HG03139 (cell line): ENCODE measurements around the gene TRIM71.

ENCODE experiments used
- ATAC-seq: cut with Tn5 transposase; IDR thresholded peaks from one replicate; pipeline ENCODE4 v1.9.1; 2021; ENCODE audit not compliant: unreplicated experiment

Gene TRIM71

DNA sequence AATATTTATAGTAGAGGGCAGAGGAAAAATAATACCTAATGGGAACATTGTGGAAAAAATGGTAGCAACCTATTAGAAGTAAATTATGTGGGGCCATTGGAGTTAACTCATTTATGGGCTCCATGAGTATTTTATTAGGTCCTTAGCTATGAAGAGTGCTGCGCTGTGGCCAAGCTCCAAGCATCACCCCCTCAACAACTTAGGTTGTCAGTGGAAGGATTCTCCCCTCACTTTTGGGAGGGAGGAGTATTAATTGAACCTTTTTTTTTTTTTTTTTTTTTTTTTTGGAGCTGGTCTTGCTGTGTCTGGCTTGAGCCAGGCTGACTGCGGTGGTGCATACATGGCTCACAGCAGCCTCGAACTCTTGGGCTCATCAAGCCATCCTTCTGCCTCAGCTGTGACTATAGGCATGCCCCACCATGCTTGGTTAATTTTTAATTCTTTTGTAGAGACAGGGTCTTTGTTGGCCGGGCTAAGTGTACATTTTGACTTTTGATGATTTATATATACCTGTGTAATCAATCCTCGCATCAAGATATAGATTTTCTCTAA, 45.2 kb downstream of the TRIM71 start:
- no peak for ATAC-seq

DNA sequence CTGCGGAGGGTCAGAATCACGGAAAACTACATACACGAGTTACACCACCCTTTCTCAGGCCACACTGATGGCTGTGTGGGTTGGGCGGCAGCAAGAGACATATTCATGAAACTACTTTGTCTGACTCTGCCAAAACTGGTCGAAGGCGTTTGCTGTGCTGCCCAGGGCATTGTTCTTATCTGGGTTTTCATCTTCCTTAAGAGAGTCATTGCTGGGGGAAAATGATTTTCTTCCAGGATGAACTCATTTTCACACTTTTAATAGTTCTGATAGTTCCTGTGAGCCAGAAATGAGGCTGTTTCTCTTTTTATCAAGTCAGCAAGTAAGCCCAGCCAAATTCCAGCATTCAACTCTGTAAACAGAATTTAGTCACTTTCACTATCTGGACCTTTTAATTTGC, 47.6 kb downstream of the TRIM71 start:
- ATAC-seq, result no peak

GRCh38 chr3:32866533-32866932, 48.7 kb downstream of the TRIM71 start:
- ATAC-seq, result no peak

DNA sequence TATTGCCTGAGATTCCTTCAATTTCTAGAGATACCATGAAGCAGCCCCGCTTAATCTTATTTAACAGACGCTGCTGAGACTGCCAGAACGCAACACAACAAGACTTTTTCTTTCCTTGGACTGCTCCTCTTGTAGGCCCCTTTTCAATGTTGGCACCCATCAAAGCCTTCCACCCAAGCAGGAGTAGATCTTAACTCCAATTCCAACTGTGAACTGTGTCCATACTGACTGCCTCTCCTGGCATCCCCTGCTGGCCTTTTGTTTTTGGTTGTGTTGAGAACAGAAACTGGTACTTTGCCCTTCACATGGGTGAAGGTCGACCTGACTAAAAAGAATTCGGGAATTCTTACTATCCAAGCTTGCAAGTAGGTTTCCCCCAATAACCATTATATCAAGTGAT, 50.2 kb downstream of the TRIM71 start:
- no peak for ATAC-seq

GRCh38 chr3:32868719-32869512, 51.1 kb downstream of the TRIM71 start:
- no peak for ATAC-seq

DNA sequence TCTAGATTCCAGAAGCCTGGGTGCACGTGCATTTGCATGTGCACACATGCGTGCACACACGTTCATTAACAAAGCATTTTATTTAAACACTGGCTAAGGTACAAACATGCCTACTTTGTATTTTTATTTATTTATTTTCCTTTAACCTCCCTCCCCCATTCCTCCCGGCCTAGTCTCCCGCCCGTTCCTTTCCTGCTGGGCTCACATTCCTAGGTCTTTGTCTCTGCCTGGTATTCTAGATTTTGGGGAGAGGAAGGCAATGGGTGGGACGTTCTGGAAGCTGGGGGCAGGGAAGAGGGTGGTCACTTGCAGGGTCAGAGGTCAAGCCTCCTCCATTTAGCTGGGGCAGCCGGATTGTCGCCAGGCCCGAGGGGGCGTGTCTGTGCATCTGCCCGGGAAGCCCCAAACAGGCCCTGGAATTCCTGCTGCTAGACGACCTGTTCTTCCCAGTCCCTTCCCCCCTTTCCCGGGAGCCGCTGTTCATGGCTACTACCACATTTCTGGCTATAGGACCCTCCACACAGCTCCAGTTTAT, 51.8 kb downstream of the TRIM71 start:
- ATAC-seq, result no peak

DNA sequence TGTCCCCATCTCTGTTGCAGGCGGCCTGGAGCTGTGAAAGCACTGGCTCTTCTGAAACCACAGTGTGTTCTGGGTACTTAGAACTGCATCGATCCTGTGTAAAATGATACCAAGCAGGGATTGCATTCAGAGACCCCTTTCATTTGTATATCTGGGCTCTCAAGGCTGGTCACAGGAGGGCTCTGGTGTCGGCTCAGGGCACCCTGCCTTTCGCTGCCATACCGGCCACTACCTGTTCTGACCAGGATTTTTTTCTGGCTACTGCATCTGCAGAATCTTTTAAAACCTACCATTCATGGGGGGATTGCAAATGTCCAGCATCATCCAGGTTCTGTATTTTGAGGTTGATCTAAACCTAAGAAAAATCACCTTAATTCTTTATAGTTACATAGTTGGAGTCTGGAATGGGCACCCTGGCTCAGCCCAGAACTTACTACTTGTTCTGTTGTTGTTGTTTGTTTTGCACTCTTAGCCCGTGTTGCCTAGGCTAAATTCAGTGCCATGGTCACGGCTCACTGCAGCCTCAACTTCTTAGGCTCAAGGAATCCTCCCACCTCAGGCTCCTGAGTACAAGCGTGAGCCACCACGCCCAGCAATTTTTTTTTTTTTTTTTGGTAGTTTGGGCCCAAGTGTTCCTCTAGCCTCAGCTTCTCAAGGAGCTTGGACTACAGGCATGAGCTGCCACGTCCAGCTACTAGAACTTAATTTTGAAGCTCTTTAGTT, 52.7 kb downstream of the TRIM71 start:
- ATAC-seq, result no peak

GRCh38 chr3:32871273-32871672, 53.5 kb downstream of the TRIM71 start:
- no peak for ATAC-seq

- no peak for ATAC-seq
These were observed 54.9 kb downstream of the TRIM71 start for GRCh38 chr3:32872487-32873382.

- no peak for ATAC-seq
These were observed 55.8 kb downstream of the TRIM71 start for GRCh38 chr3:32873531-32874130.

GRCh38 chr3:32876920-32877319, 59.1 kb downstream of the TRIM71 start:
- ATAC-seq, result no peak

DNA sequence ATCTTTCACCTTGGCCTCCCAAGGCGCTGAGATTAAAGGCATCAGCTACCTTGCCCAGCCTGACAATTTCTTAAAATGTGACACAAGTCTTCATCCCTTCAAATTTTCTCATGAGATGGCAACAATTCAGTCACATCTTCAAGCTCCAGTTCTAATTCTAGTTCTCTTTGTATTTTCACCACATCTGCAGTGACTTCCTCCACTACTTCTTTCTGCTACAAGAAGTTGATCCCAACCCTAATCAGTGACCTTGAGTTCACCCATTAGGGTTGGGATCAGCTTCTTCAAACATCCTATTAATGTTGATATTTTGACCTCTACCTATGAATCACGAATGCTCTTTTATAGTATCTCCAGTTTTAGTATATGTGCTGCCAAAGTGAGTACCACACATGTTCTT, 59.8 kb downstream of the TRIM71 start:
- no peak for ATAC-seq

DNA sequence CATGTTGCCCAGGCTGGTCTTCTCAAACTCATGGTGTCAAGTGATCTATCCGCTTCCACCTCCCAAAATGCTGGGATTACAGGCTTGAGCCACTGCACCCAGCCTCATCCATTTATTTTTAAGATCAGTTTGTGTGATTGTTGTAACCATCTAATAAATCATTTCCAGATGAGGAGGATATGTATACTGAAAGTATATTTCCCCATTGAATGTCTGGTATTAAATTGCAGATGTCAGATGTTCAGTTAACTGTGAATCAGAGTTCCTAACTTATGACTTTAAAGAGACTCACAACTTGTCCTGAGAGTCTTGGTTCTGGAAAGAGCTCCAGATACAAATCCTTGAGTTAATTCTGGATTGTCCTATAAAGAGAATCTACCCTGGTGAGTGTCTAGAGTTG, 62.4 kb downstream of the TRIM71 start:
- ATAC-seq, result no peak

DNA sequence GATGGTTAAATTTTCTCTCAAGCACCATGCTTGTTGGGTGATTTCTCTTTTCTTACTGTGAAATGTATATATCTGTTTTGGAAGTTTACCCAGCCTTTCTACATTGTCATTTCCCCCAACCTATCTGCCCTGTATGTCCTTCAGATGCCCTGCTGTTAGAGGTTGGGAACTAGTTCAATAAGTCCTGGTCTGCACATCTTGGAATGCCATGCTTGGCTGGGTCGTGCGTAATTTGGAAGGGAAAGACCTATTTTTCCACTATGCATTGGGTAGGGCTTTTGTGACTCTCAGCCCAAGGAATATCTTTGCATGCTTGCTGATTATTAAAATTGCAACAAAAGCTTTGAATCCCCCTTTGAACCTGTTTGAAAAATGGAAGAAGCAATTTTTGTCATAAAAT, 63.8 kb downstream of the TRIM71 start:
- no peak for ATAC-seq

- ATAC-seq, result peak; percentile 33
These were observed 64.4 kb downstream of the TRIM71 start for GRCh38 chr3:32882189-32882588.

GRCh38 chr3:32882603-32883025, 64.8 kb downstream of the TRIM71 start:
- ATAC-seq, result peak; percentile 72

- ATAC-seq, result no peak
These were observed 66.0 kb downstream of the TRIM71 start for GRCh38 chr3:32883817-32884216.

DNA sequence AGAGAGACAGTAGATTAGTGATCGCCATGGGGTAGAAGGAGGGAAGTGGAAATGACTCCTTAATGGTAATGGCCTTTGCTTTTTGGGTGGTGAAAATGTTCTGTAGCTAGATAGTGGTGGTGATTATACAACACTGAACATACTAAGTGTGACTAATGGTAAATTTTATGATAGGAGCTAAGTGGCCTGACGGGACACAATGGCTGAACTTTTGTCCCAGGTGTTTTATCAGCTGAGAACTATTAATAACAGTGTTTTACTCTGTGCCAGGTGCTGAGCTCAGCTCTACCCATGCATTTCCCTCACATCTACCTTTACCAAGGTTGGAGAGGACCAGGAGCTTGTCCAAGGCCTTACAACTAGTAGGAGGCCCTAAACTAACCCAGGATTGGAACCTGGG, 66.8 kb downstream of the TRIM71 start:
- ATAC-seq, result no peak

DNA sequence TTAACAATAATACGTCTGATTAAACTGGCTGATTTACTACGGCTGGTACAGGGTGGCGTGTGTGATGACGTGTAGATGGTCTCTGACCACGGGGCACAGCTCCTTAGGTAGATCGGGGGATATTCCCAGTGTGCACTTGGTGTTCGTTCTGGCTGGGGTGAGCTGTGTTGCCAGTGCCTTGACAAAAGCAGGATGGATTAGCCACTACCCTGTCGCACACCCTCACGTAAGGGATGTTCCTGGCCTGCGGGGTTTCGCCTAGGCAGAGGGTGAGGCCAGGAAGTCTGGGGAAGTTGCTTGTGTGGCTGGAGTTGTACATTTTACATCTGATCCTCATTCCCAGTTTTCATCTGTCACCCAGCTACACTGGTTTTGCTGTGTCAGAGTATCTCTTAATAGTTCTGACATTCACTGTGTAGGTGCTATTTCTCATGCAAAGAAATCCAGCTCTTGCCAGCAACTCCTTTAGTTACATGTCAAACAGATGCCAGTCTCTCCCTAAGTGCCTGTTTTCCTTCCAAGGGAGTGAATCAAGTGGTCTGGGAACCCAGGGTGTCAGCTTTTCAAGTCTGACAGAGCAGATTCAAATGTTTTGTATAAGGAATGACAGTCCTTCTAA, 67.6 kb downstream of the TRIM71 start:
- ATAC-seq, result no peak

- ATAC-seq, result no peak
These were observed 68.5 kb downstream of the TRIM71 start for GRCh38 chr3:32886296-32886695.
